ENCODE data around the gene SLC25A13. TPM values are rescaled to one million over a fixed set of nuclear protein-coding genes. Genes with fewer than 3 reads are reported as not detected.

Gene SLC25A13
- total RNA-seq, 1 donor from 2014 or later = 66.8 TPM

DNA sequence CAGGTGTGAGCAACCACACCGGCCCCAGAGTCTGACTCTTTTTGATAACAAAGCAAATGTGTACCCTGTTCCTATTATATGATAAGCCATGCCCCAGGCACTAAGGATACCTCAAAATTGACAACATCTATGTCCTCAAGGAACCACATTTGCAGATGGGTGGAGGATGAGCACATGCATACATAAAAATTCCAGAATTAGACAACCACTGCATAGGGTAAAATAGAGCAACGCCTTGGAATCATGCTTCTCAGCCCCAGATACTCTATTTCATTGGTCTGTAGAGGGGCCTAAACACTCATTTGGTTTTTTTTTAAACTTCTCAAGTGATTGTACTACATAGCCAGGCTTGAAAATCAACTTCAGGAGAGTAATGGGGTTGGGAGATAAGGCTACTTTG is 78.7 kb downstream of the SLC25A13 start:
- DNase-seq (ENCODE audit: low read depth) = no peak

DNA sequence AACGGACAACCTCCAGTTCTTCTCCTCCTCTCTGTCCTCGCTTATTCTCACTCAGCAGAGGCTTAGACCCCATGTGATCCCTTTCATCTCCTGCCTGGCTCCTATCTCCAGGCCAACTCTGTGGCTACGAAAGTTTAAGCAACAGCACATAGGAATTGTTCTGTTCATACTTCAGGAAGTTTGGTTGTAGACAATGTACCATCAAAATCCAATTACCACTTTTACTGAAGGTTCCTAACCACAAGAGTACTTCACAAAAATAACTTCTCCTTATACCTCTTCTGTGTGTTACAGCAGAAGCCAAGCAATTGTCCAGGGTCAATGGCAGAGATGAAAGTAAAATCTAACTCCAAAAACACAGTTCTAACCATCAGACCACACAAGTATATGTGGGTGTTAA is 80.0 kb downstream of the SLC25A13 start:
- DNase-seq (ENCODE audit: low read depth) = peak; percentile 73

DNA sequence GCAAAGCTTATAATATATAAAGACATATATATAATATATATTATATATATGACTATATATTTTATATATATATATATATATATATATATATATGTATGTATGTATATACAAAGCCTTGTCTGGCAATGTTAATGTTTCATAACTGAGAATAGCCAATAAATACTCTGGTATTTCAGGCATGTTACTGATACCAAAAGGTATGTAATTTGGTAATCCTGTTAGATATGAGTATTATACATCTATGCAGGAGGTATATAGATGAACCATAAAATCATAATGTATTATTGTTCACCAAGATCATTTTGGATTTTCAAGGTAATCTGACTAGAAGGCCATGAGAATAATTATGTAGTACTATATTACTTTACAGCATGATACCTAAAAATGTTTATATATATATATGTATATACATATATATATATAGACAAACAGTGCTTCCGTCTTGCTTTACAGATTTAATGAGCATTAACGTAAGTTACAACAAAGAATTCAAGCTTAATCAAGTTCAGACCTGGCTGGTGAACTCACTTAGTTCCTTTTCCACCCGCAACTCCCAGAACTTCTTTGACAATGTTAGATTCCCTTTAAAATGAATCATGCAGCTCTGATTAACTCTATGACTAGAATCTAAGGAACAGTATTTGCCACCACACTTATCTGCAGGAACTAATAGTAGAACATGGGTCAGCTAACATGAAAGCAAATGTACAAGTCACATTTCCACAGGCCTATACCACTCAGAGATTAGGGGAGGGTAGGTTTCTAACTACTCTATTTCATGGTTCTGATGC is 82.7 kb downstream of the SLC25A13 start:
- DNase-seq (ENCODE audit: low read depth) = peak; percentile 37

DNA sequence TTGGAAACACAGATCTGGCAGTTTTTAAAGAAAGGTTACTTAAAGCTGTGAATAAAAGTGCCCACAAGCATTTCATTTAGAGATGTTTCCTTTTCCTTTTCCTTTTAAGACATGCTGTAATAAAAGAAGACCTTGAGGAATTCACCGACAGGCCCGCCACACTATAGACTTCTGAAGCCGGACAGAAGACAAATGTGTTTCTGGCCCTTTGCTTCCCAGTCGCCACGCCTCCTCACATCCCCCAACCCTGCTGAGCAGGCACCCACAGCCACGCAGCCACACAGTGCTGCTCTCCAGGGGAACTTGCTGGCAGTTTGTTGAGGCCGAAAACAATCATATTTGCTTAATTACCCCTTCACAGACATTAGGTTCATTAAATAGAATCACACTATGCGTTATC is 83.4 kb downstream of the SLC25A13 start:
- no peak for DNase-seq (ENCODE audit: low read depth)

DNA sequence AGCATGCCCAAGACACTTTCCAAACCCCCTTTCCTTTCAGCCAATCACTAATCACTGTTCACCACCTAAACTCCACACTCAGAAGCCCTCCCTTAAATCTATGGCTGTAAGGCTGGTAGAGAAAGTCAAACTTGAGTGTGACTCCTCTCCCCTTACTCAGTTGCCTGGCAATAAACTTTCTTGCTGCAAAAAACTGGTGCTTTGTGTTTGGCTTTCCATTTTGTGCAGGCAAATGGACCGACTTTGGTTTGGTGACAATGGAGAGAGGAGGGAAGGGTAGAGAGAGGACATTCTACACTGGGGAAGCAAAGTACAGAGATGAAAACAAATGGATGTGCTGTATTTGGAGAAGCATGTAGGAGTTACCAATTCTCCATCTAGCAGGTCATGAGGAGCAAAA is 84.9 kb downstream of the SLC25A13 start:
- DNase-seq (ENCODE audit: low read depth) = no peak

DNA sequence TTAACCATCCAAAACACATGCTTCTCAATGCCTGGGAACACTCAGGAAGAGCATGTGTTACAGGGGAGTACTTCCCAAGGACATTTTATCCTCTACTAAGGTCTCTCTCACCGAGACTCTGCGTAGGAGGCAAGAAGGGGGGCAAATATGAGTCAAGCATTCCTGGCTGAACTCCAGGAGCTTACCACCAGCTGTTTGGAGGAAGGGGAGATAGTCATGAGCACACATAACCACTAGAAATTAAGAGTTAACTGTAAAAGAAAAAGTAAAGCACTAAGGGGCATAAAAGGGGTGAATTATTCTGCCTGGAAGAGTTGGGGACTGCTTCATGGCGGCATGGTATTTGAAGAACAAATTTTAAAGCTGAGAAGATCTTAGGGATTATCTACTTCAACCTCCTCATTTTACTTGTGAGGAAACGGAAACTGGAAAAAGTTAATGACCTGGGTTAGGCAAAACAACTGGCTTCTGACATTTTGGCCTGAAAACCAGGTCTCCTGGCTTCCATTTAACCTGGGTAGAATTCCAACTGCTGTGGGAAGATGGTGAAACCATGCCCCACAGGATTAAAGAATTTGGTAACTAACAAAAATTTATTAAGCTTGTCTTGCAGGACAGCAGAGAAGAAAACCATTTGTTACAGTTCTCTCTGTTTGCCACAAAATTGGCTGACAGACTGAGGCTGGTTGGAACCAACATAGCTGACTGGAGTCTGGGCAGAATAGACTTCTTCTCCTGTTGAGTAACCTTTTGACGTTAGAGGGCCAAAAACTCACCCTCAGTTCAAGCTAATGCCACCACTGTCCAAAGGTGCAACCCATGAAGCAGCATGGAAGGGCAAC is 85.5 kb downstream of the SLC25A13 start:
- DNase-seq (ENCODE audit: low read depth) = peak; percentile 95

DNA sequence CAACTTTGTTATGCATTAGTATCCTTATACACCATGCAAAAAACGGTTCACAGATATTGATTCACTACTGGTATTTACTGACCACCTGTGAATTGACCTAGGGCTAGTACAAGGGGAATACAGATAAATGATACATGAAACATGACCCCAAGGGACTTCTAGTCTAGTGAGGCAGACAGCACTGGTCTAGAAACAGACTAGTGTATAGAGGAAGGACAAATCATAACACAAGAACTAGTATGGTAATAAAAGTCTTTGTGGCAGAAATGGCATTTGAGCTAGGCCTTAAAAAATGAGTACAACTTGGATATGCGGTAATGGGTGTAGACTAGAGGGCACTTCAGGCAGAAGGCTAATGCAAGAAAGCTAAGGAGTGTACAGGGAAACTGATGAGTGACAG is 86.6 kb downstream of the SLC25A13 start:
- no peak for DNase-seq (ENCODE audit: low read depth)

DNA sequence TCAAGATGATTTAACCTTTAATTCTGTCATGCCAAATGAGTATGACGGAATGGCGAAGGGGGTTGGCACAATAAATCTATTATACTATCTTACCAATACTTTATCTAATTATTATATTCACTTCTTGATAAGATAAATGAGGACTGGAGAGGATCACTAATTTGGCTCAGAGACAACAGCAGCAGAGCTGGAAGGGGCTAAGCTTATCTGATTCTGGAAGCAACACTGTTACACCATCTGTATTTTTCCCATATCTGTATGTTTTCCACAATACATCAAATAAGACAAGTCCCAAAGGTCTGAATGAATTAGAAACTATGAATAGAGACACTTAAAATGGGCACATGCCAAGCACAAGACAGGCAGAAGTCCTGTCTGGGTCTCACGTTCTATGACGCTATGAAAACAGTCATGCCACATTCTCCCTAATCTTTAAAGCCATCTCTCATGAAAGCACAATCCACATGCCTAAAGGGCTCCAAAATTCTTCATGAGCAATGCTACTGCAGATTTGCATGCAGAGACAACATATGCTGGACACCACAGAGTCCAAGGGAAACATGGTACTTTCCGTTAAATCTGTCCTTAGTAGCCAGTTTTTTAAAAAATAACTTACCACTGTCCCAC is 88.3 kb downstream of the SLC25A13 start:
- no peak for DNase-seq (ENCODE audit: low read depth)

DNA sequence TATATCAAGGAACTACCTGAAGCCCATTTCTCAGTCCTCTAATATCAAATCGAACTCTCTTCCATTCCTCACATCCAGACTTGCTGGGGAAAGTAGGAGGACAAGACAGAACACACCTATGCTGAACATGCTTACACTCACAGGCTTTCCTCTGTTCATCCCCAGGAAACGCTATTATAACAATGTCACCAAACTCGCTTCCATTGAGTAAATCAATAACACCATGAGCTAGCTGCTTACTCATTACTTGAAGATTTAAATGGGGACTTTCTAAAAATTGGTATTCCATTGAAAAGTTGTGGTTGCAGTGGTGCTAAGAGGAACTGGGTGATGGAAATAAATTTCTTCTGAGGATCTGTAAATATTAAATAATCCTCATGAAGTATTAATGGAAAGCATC is 88.8 kb downstream of the SLC25A13 start:
- peak; percentile 67 for DNase-seq (ENCODE audit: low read depth)

DNA sequence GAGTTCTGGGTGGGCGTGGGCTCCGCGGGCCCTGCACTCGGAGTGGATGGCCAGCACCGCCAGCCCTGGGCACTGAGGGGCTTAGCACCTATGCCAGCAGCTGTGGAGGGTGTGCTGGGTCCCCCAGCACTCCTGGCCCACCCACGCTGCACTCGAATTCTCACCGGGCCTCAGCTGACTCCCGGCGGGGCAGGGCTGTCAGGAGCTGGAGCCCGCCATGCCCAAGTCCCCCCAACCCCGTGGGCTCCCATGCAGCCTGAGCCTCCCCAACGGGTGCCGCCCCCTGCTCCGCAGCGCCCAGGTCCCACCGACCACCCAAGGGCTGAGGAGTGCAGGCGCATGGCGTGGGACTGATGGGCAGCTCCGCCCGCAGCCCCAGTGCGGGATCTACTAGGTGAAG is 93.1 kb downstream of the SLC25A13 start:
- DNase-seq (ENCODE audit: low read depth) = no peak

DNA sequence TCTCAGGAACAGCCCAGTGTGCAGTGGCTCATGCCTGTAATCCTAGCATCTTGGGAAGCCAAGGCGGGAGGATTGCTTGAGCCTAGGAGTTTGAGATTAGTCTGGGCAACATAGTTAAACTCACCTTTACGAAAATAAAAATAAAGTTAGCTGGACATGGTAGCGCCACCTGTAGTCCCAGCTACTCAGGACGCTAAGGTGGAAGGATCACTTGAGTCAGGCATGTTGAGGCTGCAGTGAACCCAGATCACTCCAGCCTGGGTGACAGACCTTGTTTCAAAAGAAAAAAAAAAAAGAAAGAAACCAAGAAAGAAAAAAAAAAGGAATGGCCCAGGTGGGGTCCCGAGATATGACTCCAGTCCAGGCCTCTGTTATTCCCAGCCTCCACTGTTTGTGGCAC is 96.6 kb downstream of the SLC25A13 start:
- DNase-seq (ENCODE audit: low read depth) = no peak

DNA sequence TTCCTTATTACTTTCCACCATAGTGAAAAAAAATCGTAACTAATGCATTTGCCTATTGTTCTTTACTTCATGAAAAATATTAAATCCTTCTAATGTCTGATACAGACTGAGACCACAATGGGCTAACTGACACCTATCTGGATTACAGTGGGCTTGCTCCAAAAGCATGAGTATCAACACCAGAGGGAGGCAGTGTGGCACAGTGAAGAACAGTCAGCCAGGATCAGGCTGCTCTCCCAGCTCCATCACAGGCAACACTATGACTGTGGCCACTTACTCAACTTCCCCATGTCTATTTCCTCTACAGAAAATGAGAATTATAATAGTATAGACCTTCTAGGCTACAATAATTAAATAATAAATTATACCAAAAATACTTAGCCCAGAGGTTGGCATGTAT is 97.2 kb downstream of the SLC25A13 start:
- peak; percentile 19 for DNase-seq (ENCODE audit: low read depth)

DNA sequence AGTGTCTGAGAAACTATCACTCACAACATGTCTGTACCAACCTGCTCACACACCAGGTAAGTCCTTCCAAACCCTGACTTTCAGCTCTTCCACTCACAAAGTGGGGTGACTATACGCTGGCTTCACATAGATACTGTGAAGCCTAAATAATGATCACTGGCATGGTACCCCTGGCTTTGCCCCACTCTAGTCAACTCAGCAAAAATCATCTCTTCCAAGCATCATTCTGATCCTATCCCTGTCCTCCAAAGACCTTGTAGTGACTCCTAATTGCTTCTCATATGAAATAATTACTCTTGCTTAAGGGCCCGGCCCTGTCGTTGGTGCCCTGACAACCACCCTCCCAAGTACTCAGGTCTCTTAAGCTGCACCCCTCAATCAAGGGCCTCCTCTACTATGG is 97.8 kb downstream of the SLC25A13 start:
- no peak for DNase-seq (ENCODE audit: low read depth)

DNA sequence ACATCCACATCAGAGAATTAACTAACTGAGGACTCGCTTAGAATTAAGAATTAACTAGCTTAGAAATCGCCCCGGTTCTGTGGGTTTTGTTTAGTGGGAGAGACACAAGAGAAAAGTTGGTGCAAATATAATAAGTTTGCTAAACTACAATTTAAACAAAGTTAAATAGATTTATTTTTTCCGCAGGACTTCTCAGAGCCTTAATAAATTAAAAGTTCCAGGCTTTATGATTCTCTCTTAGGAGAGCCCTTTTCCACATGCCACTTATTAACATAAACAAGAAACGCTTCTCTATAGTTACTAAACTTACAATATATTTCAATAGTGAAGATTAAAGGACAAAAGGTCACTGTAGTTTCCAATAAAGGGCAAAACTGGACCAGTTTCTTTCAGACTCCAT is 100.0 kb downstream of the SLC25A13 start:
- DNase-seq (ENCODE audit: low read depth) = no peak

DNA sequence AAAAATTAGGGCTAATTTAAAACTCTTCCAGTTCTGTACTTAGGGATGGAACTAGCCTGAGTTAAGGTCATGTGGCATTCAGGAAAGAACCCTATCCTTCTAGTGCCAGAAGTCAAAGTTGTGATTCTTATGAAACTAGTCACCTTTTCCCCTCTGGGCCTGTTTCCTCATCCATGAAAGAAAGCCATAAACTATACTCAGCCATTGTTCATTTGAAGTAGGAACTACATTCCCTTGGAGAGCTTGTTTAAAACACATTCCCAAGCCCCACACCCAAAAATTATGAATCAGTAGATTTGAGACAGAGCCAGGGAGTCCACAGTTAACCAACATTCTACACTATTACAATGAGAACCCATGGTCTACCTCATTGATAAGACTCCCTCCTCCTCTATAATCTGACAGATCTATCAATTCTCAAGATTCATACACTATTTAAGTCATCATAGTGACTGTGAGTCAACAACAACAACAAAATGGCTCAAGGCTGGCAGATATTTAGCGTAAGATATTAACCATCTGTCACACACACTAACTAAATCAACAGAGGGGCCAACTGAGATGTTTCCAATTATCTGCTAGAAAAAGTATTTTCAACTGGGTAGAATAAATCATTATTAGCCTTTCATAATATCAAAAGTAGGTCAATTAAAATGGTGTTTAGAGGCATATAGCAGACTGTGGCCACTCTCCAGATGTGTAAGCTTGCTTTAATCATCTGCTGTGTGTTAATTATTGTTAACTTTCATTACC is 102.3 kb downstream of the SLC25A13 start:
- DNase-seq (ENCODE audit: low read depth) = peak; percentile 99

DNA sequence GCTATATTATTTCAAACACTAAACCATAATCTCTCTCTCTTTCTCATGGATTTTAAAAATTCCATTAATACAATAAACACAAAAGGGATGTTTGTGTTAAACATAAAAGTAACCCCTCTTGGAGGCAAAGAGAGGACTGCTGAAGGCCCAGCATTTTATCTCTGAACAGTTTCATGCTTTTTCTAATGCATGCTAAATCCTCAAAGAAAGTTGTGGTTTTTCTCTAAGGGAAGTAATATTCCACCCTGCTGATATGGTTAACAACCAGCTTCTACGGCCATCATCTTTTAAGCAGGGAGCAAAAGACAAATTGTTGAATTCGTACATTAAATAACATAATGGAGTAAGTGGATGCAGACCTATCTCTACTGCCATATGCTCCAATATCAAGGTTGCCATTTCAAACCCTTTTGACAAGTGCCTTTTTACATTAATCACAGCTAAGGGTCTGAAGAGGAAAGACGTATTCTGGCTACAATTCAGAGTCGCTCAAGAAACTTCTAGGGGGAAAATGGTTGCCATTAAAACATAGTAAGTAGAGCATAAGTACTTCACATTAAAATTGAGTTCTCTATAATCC is 103.1 kb downstream of the SLC25A13 start:
- no peak for DNase-seq (ENCODE audit: low read depth)

DNA sequence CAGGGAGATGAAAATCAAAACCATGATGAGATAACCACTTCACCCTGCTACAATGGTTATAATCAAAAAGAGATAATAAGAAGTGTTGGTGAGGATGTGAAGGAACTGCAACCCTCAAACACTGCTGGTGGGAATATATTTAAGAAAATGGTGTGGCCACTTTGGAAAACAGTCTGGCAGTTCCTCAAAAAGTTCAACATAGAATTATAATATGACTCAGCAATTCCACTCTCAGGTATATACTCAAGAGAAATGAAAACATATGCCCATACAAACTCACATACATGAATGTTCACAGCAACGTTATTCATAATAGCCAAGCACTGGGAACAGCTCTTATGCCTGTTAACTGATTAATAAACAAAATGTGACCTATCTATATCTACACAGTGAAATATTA is 104.8 kb downstream of the SLC25A13 start:
- no peak for DNase-seq (ENCODE audit: low read depth)

DNA sequence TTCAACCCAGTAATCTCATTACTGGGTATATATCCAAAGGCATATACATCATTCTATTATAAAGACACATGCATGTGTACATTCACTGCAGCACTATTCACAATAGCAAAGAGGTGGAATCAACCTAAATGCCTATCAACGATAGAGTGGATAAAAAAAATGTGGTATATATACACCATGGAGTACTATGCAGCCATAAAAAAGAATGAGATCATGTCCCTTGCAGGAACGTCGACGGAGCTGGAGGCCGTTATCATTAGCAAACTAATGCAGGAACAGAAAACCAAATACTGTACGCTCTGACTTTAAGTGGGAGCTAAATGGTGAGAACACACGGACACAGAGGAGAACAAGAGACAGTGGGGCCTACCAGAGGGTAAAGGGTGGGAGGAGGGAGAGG is 105.5 kb downstream of the SLC25A13 start:
- no peak for DNase-seq (ENCODE audit: low read depth)

DNA sequence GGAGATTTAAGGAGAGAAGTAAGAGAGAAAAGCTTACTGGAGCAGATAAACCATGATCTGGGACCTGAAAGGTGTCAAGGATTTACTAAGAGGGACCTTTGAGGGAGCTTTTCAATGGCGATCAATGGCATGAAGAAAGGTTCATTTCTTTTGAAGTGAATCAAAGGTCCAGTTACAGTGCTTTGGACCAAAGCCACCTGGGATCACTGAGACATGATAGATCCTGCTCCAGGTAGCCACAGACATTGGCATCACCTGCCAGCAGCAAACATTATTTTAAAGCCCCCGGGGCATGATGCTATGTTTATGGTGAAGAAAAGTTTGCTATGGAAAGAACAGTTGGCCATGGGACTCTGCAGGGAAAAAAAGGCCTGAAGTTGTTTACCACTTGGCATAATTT is 109.4 kb downstream of the SLC25A13 start:
- no peak for DNase-seq (ENCODE audit: low read depth)

DNA sequence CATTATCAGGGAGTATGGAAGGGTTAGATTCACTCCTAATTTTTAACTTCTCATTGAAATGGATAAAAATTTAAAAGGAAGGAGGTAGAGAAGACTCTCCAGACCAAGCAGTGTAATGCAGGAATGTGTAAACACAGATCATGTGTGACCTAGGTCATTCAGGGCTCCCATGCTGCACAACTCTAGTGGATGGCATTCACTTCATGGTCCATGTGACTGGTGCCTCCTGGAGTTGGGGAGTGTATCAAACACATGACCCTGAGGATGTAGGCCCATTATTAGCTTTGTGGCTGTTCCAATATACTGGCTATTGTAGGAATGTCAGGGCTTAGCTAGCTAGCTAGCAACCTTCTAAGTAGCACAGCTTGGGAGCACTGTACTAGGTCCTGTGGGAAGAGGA is 109.9 kb downstream of the SLC25A13 start:
- peak; percentile 45 for DNase-seq (ENCODE audit: low read depth)

DNA sequence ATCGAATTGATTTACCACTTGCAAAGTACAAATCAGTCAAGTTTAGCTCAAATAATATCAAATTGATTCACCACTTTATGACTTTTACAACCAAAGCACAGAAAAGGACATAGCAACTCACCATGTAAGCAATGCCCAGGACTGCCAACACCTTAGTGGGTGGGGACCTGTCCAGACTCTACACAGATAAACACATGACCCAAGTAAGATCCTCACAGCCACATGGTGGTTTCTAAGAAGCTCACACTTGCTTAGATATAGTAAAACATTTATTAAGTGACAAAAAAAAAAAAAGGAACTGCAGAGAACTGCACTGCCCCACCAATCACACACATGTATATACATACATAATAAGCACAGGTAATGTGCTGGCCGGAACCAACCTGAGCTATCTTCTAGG is 116.2 kb downstream of the SLC25A13 start:
- DNase-seq (ENCODE audit: low read depth) = no peak

DNA sequence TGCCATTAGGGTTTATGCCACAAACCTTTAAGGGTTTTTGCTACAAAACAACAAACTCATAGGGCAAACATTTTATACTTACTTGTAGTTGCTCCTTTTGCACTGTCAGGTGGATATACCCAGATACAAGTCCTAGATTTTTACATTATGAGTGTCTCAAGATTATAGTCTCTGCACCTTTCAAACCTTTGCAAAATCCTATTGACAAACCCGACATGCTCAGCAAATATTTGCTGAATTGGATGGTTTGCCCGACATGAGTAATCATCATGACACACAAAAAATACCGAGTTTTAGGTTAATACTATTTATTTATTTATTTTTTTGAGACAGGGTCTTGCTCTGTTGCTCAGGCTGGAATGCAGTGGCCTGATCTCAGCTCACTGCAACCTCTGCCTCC is 117.3 kb downstream of the SLC25A13 start:
- DNase-seq (ENCODE audit: low read depth) = no peak

Data from renal cortical epithelial cell (primary cell).